HK-2 (cell line): ENCODE results near the gene MAP3K15.
A peak's percentile ranks its signal among the peaks of the same experiment; 100 is the strongest.
"Not testable (repeated sequence)": the region's sequence is repeated elsewhere in the genome, so short reads cannot be mapped to it uniquely, and the experiment has no call there.

Experiments
- DNase-seq: peaks from one replicate; pipeline ENCODE4 v3.0.0-alpha.2; 2018; ENCODE audit not compliant: unreplicated experiment

Gene MAP3K15

DNA sequence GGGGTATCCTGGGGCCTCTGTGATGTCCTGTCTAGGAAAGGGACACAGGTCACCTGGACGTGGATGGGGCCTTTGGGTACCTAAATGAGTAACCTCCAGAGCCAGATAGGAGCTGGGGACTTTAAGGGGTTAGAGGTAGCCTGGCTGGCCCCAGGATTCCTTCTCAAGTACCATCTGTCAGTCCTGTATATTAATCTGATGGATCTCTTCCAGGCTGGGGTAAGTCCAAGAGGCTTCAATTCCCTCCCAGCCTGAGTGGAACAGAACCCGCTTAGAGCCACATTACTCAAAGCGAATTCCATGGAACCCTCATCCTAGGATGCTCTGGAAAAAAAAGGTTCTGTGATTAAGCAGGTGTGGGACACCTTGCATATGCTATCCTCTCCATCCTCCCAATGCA is 24.8 kb upstream of the MAP3K15 start:
- DNase-seq, result no peak

GRCh38 chrX:19539665-19540064 is 24.4 kb upstream of the MAP3K15 start:
- DNase-seq, result no peak

DNA sequence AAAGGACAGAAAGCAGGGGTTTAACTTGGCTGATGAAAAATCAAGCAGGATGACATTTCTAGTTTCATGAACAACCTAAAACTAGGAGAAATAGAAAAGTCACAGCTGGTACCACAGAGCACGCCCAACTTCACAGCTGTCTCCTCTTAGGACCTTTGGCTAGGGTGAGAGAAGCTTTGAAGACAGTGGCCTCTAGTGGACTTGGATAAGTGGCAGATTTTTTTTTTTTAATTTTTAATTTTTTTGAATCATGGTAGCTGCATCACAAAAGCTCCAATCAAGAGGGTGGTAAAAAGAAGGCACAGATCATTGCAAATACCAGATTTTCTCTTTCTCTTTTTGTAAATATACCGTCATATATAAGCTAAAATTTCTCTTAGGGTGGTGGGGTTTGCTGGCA is 20.2 kb upstream of the MAP3K15 start:
- DNase-seq, result no peak

DNA sequence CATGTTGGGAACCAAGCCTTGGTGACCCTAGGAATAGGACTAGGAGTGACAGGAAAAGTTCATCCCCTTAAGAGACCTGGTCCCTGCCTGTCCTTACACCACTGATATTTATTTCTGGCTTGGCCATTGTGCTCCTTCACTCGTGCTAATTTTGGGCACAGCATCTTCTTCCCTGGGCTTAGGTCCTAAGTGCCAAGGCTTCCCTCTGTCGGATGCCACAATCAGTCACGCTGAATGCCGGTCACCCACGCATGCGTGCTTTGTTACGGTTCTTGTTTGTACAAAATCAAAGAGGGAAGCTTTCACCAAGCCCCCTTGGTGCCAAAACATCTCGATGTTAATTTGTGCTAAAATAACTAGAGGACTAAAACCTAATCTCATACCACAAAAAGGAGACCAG is 17.4 kb upstream of the MAP3K15 start:
- no peak for DNase-seq

DNA sequence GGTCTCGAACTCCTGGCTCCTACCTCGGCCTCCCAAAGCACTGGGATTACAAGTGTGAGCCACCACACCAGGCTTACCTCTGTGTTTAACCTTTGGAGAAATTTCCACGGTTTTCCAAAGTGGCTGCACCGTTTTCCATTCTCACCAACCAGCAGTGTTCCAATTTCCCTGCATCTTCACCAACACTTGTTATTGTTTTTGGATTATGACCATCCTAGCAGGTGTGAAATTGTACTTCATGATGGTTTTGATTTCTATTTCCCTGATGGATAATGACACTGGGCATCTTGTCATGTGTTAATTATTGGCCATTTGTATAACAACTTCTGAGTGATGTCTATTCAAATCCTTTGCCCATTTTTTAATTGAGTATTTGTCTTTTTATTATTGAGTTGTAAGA is 2.7 kb upstream of the MAP3K15 start:
- DNase-seq, result no peak

GRCh38 chrX:19515615-19516105 is 352 bp upstream of the MAP3K15 start:
- peak; percentile 16 for DNase-seq

DNA sequence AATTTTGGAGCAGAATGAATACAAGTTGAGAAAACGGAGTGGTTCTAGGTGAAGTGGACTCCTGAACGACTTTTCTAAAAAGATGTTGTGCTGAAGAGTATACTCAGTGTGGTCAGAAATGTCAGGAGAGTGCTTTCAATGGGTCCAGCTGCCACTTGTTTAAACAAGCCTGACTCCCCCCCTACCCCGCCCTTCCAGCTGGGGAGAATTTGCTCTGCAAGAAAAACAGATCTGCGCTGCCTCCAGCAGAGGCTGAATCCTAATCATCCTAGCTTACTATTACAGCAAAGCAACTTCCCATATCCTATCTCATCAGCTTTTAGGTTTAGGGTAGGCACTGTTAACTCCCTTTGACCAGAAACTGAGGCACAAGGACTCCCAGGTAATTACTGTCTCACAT is 1.9 kb downstream of the MAP3K15 start:
- DNase-seq, result no peak

DNA sequence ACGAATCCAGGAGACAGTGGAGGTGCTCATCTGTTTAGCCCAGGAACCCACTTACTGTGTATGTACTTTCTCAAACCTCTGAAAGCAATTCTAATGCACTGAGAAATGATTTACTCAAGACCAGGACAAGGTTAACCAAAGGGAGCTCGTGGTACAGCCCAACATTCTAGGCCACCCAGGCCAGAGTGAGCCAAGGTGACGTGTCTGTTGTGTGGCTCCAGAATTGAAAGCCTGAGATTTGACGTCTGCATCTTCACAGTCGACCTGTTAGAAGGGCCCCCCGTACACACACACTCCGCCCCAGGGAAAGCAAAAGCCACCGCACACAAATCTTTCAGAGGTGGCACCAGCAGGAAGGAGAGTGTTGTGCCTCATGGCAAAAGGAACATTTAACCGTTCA is 2.3 kb downstream of the MAP3K15 start:
- no peak for DNase-seq

DNA sequence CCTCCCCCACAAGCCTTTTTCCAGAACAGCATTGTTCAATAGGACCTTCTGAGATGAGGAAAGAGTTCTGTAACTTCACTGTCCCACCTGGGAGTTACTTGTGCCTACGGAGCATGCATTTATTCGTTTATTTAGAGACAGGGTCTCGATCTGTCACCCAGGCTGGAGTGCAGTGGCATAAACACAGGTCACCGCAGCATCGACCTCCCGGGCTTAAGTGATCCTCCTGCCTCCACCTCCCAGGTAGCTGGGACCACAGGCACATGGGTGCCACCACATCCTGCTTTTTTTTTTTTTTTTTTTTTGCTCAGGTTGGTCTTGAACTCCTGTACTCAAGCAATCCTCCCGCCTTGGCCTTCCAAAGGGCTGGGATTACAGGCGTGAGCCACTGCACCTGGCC is 2.9 kb downstream of the MAP3K15 start:
- DNase-seq, result no peak

DNA sequence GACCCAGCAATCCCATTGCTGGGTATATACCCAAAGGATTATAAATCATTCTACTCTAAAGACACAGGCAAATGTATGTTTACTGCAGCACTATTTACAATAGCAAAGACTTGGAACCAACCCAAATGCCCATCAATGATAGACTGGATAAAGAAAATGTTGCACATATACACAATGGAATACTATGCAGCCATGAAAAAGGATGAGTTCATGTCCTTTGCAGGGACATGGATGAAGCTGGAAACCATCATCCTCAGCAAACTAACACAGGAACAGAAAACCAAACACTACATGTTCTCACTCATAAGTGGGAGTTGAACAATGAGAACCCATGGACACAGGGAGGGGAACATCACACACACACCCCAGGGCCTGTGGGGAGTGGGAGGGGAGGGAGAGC is 3.5 kb downstream of the MAP3K15 start:
- not testable (repeated sequence) for DNase-seq

DNA sequence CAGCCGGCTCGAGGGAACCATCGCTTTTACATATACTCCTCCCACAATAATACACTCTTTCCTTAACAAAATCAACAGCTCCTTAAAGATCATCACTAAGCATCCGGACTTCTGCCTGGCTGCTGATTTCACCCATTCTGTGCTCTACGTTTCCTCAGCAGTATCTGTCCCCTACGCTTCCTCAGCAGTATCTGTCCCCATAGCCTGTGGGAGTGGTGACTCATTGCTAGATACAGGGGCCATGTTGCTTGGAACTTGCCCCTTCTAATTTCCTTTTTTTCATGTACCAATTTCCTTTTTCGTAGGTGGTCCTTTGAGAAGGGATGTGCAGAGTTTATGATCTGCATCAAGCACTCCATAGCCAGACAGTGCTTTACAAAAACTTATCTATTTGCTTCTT is 18.6 kb downstream of the MAP3K15 start:
- DNase-seq, result no peak

DNA sequence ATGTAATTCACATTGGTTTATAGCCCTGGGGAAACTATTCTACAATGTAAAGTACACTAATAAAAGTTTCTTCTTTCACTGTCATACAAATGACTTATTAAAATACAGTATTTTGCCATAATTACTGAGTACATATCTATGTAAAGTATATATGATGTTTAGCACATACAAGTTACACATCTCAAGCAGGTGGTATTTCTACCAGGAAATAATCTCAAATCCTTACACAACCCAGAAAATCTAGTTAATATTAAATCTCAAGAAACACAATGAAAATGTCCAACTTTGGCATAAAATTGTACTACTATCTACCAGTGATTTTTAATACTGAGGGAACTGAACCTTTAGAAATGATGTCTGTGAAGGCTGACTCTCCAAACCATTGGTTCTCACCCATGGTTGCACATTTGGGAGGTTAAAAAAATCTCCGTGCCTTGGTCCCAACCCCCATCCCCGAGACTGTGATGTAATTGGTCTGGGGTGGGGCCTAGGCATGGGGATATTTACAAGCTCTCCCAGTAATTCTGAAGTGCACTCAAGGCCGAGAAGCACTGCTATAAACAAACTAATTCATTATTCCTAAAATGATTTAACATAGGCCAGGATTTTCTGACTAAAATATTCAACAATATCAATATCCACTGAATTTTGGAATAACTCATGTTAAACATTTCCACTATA is 27.6 kb downstream of the MAP3K15 start:
- no peak for DNase-seq

- DNase-seq, result no peak
Measured at GRCh38 chrX:19479458-19479857, 35.9 kb downstream of the MAP3K15 start.

GRCh38 chrX:19468383-19468782 is 46.9 kb downstream of the MAP3K15 start:
- DNase-seq, result not testable (repeated sequence)

DNA sequence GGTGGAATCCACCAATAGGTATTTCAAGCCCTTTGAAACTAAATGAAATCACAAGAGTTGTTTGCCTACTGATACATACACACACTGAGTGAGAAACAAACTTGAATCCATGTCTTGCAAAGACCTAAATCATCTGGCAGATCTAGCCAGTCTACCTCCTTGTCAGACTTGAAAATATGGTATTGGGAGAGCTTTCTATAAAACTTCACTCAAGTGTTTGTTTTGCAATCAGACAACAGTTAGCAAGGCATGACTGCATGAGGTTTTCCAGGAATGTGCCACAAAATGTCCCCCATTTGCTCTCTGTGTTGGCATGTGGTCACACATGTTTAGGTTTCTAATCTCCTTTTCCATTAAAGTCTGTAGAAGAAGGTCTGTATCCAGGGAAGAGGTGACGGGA is 52.4 kb downstream of the MAP3K15 start:
- DNase-seq, result no peak

DNA sequence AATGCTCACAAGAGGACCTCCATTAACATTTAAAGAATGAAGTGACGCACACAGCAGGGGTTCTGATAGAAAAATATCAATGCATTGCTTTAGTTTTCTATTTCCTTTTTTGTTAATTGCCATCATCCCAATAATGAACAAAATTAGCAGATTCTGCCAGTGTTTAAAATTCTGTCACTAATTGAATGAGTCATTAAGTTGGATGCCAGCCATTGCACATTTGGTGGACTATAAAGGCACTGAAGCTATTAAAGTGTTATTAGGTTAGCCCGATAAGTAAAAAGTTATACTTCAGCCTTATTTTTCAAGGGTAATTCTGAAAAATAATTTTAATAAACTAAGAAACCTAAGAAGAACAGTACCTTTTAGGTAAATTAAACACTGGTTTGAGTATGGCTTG is 53.1 kb downstream of the MAP3K15 start:
- DNase-seq, result no peak

DNA sequence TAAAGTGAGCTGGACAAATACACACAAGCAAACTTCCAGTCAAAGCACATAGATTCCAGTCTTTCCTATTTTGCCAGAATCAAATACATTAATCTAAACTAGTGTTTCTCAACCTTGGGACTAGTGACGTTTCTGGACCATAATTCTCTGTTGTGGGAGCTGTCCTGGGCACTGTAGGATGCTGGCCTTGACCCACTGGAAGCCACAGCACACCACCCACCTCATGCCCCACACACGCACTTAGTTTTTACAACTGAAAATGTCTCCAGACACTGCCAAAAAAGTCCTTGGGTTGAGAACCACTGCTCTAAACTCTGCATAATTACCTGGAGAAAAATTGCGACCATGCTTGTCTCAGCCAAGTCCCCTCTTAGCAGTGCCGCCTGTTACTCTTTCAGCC is 57.6 kb downstream of the MAP3K15 start:
- no peak for DNase-seq

DNA sequence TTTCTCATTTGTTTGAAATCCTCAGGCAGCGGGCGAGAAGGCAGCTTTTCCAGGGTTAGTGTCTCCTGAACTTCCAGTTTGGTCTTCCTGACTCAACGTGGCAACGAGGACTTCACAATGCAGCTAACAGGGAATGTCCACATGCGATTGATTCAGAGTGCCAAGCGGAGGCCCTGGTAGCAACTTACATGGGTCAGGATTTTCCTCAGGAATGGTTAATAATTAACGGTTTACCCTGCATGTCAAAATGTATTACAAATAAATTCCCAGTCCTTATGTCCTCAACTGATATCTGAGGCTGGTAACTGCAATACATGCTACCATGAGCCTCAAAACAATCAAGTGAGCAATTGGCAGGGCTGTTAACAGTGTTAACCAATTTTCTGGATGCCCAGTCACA is 67.2 kb downstream of the MAP3K15 start:
- no peak for DNase-seq

DNA sequence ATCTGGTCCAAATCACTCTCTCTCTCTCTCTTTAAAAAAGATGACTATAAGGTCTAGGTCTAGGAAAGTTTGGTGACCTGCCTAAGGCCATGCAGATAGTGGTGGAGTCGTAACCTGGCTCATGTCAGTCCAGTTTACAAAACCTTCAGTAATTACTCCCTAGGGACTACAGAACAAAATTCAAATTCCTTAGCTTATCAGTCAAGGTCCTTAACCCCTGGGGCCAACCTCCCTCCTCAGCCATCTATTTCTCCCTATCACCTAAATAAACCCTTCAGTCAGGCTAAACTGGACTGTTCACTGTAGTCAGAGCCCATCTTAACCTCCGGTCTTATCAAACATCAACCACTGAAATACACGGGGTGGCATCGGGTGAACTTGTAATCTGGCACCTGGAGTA is 68.9 kb downstream of the MAP3K15 start:
- DNase-seq, result no peak

- DNase-seq, result not testable (repeated sequence)
Measured at GRCh38 chrX:19445772-19446171, 69.5 kb downstream of the MAP3K15 start.

GRCh38 chrX:19443869-19444526 is 71.3 kb downstream of the MAP3K15 start:
- no peak for DNase-seq

DNA sequence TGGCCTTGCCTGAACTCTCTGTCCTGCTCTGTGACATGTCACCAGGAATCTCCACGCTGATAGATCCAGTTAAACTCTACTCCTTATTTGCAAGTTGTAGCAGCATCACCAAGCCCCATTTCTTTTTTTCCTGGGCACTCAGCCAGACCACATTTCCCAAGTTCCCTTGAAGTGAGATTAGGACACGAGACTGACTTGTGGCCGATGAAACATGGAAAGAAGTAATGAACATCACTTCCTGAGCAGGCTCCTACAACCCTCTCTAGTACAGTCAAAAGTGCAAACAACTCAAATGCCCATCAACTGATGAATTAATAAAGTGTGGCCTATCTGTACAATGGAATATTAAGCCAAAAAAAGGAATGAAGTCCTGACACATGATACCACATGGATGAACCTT is 74.6 kb downstream of the MAP3K15 start:
- DNase-seq, result peak; percentile 42

DNA sequence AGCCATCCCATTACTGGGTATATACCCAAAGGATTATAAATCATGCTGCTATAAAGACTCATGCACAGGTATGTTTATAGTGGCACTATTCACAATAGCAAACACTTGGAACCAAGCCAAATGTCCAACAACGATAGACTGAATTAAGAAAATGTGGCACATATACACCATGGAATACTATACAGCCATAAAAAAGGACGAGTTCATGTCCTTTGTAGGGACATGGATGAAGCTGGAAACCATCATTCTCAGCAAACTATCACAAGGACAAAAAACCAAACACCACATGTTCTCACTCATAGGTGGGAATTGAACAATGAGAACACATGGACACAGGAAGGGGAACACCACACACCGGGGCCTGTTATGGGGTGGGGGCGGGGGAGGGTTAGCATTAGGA is 92.6 kb downstream of the MAP3K15 start:
- DNase-seq, result not testable (repeated sequence)

DNA sequence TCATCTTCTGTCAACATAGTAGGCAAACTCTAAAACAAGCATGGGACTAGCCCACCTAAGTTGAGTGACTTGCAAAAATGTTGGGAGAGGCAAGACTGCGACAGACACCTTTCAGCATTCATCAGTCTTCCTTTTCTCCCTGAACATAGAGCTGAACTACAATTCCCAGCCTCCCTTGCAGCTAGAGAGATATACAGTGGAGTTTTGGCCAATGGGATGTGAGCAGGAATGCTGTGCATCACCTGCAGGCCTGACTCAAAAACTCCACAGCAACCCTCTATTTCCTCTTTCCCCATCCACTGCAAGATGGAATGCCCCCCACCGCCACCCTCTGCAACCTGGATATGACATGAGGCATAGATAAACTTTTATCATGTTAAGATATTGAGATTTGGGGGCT is 105.0 kb downstream of the MAP3K15 start:
- DNase-seq, result no peak
